Medulla oblongata (tissue), 1 donor: ENCODE results near the gene MDFI.

Experiments used
- DNase-seq: peaks from one replicate; pipeline ENCODE4 v3.0.0-alpha.2; 2015; ENCODE audit errors: extremely low spot score

MDFI gene

GRCh38 chr6:41650120-41650519, 11.9 kb downstream of the MDFI start:
- no peak for DNase-seq

GRCh38 chr6:41651246-41651961, 13.1 kb downstream of the MDFI start:
- DNase-seq = no peak

GRCh38 chr6:41651962-41652657, 13.8 kb downstream of the MDFI start:
- DNase-seq = no peak

- DNase-seq = no peak
Measured at GRCh38 chr6:41652866-41653652, 14.8 kb downstream of the MDFI start.

GRCh38 chr6:41653691-41654090, 15.4 kb downstream of the MDFI start:
- DNase-seq = no peak

GRCh38 chr6:41654151-41654697, 16.0 kb downstream of the MDFI start:
- no peak for DNase-seq

GRCh38 chr6:41654698-41655151, 16.5 kb downstream of the MDFI start:
- no peak for DNase-seq

GRCh38 chr6:41655176-41655575, 16.9 kb downstream of the MDFI start:
- no peak for DNase-seq

- DNase-seq = no peak
Measured at GRCh38 chr6:41655646-41656001, 17.4 kb downstream of the MDFI start.

- DNase-seq = no peak
Measured at GRCh38 chr6:41656002-41656691, 17.9 kb downstream of the MDFI start.

- no peak for DNase-seq
Measured at GRCh38 chr6:41657131-41658094, 19.1 kb downstream of the MDFI start.

- no peak for DNase-seq
Measured at GRCh38 chr6:41658636-41659035, 20.4 kb downstream of the MDFI start.

- no peak for DNase-seq
Measured at GRCh38 chr6:41659935-41660334, 21.7 kb downstream of the MDFI start.

- DNase-seq = no peak
Measured at GRCh38 chr6:41663568-41663967, 25.3 kb downstream of the MDFI start.

- no peak for DNase-seq
Measured at GRCh38 chr6:41664271-41664670, 26.0 kb downstream of the MDFI start.

GRCh38 chr6:41667195-41667594, 28.9 kb downstream of the MDFI start:
- no peak for DNase-seq

- DNase-seq = no peak
Measured at GRCh38 chr6:41668968-41669367, 30.7 kb downstream of the MDFI start.

GRCh38 chr6:41670703-41671360, 32.6 kb downstream of the MDFI start:
- no peak for DNase-seq

GRCh38 chr6:41671376-41671775, 33.1 kb downstream of the MDFI start:
- DNase-seq = no peak

GRCh38 chr6:41672016-41672415, 33.7 kb downstream of the MDFI start:
- DNase-seq = no peak
